HG02571 (cell line): ENCODE measurements around the gene VAC14.
"Not testable (repeated sequence)": the region's sequence is repeated elsewhere in the genome, so short reads cannot be mapped to it uniquely, and the experiment has no call there.

Source experiments
- ATAC-seq: cut with Tn5 transposase; IDR thresholded peaks from one replicate; pipeline ENCODE4 v1.9.1; 2021; ENCODE audit warnings: mild to moderate bottlenecking, moderate library complexity; ENCODE audit not compliant: unreplicated experiment

Gene VAC14

DNA sequence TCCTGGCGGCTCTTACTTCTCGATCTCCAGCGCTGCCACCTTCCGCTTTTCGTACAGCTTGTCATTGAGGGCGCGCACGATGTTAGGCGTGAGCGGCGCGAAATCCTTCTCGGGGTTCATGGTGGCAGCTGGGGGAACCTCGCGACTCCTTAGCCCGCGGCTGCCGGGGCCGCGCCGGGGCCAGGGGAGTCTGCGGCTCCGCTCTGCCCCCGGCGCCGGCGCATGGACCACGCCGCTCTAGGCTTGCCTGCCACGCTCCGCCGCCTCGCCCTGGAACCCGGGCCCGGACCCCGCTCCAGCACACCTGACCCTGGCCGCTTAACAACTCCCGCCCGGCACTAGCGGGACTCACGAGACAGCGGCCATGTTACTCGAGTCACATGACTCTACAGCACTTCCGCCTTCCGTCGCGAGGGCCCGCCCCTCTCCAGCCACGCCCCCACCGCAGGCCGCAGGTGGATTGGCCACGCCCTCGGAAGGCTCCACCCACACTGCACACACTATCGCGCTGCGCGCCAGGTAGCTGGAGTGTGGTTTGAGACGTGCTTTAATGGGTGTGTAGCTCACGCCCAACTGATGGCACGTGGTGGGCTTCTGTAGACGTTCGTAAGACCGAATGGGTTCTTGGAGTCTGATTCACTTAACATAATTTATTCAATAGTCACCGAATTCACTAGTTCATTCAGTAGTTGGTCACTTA, at the start of gene VAC14:
VAC14 (minus strand) TSS at position 378 of the 700 bp plus-strand sequence; CDS start at position 120, 258 bp downstream.
- peak; percentile 96 for ATAC-seq

DNA sequence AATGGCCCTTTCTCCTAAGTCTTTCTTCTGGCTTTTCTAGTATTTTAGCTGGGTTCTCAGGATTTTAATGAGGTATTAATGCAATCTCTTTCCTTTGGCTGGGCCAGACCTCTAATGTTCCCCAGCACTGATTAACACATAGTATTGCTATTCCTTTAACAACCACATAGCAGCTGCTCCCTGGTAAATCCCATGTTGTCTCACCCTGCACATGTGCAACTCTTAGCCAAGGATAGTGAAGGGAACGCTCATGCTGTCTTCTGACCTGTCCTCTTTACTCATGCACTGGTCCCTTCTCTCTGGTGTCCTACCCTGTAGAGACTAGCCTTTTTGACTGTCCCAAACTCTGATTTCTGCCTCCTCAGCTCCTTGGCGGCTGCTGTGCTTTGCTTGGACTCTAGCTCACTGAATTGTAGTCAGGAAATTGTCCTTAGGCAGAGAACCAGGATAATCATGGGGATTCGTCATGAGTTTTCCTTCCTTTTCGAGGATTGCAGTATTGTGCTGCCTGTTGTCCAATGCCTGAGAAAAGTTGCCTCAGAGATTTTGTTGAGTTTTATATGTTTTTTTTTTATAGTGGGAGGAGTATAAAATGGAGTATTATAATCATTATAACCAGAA, 22.6 kb upstream of the VAC14 start:
- ATAC-seq: not testable (repeated sequence)

DNA sequence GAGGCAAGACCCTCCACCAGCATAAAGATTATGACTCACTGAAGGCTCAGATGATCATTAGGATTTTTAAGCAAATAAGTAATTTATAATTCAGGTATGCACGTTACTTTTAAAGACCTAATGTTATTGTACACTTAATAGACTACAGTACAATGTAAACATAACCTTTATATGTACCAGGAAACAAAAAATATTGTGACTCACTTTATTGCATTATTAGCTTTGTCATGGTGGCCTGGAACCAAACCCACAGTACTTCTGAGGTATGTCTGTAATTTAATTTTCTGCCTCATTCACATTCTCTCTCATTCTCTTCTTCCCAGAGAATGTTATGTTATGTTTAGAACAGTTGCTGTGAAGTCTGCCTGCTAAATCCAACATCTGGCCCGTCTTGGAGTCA, 21.8 kb upstream of the VAC14 start:
- not testable (repeated sequence) for ATAC-seq

GRCh38 chr16:70818088-70818487, 17.1 kb upstream of the VAC14 start:
- ATAC-seq: not testable (repeated sequence)

DNA sequence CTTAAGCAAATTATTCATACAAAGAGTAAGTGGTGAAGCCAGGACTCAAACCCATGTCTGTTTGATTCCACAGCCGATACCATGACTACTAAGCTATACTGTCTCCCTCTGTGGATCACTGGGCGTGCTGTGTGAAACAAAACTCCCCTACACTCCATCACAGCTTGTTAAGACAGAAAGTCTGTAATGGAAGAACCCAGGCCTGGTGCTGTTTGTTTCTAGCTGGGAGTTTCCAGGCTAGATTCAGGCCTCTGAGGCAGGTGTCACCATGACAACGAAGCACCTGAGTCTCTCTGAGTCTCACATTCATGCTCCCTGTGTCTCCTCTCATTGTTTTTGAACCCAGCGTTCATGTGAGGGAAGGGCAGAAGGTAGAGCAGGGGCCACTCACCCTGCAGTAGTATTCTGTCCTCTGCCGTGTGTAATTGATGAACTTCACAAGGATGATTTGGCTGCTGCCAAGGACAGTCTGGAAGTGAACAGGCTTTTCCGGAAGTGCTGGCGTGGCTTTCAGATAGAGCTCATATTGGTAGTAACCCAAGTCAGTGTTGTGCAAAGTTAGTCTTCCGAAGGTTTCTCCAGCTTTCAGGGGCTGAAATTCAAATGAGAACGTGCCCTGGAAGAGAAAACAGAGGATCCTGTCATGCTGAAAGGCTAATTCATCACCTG, 8.6 kb upstream of the VAC14 start:
- no peak for ATAC-seq

DNA sequence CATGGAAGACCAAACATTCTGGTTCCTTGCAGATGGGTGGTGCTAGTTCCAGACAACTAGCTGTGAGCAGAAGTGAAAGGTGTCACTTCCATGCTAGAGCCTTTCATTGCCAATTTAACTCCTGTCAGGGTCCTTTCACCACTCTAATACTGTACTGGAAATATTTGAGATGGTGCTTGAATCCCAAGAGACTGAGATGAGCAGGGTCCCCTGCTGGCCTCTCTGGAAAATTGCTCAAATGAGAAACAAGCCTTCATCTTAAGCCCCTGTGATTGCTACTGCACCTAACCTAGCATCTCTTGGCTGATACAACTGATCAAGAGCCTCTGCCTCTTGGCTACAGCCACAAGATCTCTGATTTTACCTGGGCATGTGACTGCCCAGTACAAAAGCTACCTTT, 7.4 kb upstream of the VAC14 start:
- ATAC-seq: no peak

- ATAC-seq: no peak
Observed at GRCh38 chr16:70805787-70806186, 4.8 kb upstream of the VAC14 start.

DNA sequence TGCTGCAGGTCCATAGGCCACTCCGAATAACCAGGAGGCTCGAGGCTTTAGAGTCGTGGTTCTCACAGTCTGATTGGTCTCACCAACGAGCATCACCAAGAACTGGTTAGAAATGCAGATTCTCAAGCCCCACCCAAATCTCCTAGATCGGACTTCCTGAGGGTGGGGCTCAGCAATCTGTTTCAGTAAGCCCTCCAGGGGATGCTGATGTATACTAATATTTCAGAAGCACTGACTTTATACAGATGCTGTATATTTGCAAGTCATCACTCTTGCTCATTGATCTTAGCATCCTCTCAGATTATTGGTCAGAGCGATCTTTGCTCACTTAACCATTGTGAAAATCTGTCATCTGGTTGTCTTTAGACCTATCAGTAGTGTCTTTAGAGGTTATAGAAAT, 4.4 kb upstream of the VAC14 start:
- ATAC-seq: no peak

DNA sequence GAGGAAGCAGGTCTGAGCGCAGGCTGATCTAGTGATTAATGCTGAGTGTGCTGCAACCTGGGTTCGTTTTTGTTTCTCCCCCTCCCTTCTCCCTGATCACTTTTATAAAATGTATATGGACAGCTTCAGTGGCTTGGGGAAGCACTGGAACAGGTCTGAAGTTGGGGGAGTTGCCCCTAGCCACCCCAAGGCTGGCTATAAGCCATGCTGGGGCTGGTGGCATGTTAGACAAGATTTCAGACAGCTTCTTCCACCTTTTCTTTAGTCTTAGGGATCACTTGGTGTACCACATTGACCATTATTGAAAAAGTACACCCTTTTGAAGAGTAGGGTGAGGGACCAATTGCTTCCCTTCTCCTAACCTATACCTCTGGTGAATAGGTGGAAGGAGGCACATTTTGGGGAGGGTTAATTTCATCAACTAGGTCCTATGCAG, 3.8 kb upstream of the VAC14 start:
- ATAC-seq: no peak

DNA sequence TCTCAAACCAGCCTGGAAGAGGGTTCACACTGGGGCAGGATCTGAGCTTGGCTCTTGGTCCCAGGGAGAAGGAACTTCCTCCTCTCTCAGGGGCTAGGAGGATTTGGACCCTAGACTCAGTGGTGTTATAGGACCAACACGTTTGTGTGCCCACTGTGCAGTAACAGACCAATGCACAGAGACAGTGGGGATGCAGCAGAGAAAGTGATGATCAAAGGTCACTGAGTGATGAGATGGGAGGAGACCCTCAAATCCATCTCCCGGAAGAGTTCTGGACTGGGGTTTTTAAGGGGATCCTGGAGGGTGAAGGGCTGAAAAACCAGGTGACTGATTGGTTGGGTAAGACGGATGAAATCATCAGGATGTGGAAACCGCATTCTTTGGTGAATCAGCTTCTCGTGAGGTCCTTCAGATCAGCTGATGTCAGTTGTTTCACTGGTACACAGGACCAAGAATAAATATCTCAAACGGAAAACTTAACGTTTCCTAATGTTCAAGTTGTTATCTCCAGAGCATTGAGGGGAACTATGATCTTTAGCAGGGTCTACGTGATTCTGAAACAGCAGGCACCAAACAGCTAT, 3.3 kb upstream of the VAC14 start:
- no peak for ATAC-seq

GRCh38 chr16:70803319-70803718, 2.4 kb upstream of the VAC14 start:
- ATAC-seq: no peak

- ATAC-seq: no peak
Observed at GRCh38 chr16:70801611-70802010, 653 bp upstream of the VAC14 start.

DNA sequence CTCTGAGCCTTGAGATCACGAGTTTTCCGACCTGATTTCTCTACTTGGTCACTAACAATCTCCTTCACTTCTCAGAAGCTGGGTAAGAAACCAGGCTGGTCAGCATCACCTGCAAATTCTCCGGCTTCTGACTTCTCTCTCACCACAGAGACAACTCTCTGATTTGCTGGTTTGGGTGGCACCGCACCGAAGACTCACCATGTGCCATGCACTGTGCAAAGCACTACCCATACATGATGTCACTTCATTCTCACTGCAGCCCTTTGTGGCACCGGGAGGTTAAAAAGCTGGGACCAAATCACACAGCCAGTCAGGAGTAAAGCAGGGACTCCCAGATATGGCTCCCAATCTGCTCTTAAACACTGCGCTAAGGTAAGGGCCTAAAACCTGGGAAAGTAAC, 647 bp downstream of the VAC14 start:
- no peak for ATAC-seq

GRCh38 chr16:70796301-70796700, 4.7 kb downstream of the VAC14 start:
- ATAC-seq: no peak

DNA sequence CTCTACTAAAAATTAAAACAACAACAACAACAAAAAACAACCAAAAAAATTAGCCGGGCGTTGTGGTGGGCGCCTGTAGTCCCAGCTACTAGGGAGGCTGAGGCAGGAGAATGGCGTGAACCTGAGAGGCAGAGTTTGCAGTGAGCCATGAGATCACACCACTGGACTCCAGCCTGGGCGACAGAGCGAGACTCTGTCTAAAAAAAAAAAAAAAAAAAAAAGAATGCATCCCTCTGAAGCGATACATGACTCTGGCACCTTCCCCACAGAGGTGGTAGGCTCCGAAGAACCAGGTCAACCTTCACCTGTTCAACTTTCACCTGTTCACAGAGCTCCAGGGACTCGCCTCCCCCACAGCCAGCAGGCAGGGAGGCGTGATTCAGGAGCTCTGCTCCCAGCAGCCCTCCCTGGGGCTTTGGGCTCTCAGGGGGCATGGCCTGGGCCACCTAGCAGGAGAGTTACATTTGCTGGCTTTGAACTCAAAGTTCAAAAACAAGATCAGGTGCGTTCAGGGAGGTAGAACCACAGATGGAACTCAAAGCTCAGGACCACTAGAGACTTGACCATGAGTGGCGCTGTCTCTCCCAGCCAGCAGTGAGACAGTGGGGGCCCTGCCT, 5.6 kb downstream of the VAC14 start:
- ATAC-seq: no peak

GRCh38 chr16:70793851-70794502, 7.0 kb downstream of the VAC14 start:
- ATAC-seq: peak; percentile 42

GRCh38 chr16:70790815-70791214, 10.1 kb downstream of the VAC14 start:
- no peak for ATAC-seq

DNA sequence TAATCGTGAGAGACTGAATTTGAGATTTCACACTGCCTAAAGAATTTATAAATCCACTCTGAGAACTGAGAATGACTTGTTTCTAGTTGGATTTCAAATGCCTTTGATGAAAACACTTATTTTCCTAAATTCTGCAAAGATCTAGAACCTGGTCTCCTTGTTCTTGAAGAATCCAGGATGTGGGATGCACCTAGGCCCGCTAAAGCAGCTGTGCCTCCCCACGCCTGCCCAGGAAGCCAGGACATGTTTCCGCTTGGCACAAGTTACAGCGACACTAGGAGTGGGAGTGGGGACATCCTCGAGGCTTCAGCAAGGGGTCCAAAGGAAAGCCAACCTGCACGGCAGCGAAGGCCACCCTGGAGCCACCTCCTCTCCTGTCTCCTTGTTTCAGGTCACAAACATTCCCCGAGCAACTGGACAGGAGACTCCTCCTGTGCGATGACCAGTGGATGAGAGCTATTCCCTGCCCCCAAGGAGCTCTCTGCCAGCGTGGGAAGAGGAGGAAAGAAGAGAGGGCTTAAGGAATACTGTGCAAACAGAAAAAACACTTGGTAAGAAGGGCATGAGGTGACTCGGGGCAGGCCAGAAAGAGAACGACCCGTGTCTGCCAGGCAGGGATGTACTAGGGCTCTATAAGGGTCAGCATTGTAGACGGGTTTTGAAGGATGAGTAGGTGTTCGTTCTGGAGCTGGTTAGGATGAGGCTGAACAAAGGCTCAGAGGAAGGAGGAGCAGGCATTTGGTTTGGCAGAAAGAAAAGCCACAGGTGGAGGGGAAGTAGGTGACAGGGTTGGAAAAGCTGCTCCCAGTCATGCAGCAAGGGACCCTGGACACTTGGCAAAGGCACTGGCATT, 11.1 kb downstream of the VAC14 start:
- no peak for ATAC-seq

- ATAC-seq: no peak
Observed at GRCh38 chr16:70788668-70789594, 12.0 kb downstream of the VAC14 start.
